NT2/D1 (cell line): ENCODE measurements around the gene RPRD1A.

Experiments used
- SUZ12 ChIP-seq: IDR thresholded peaks from 2 replicates; pipeline ENCODE4 v1.6.1; 2011; ENCODE audit not compliant: insufficient read length, insufficient read depth; ENCODE audit errors: extremely low read depth
- YY1 ChIP-seq: IDR thresholded peaks from 2 replicates; pipeline ENCODE4 v1.6.1; 2011; ENCODE audit not compliant: insufficient read length, insufficient read depth

- TF ChIP-seq YY1 (no peak), SUZ12 (no peak)
Measured at GRCh38 chr18:36023336-36023735, 44.0 kb downstream of the RPRD1A start.
